ENCODE measurements around the gene SH3RF1. TPM values are rescaled to one million over a fixed set of nuclear protein-coding genes. Genes with fewer than 3 reads are reported as not detected.

Gene SH3RF1
- total and polyA plus RNA-seq, 10 of the 15 experiments (the other 5 are each of a cell fraction or from before 2014, with no cell fraction given): 4.5 to 22.5 (median 10.4) TPM

GRCh38 chr4:169079942-169080827 lies 190.6 kb downstream of the SH3RF1 start:
- POLR2A ChIA-PET: interaction anchor here (1.0 kb wide), 1 partner anchor 131 kb away, joined by 7 read pairs; no protein-coding TSS in a partner anchor
- Histone ChIP-seq H4K20me1 (ENCODE audit: control insufficient read depth, insufficient read depth) (no peaks in the 10 kb centered on the region), H3K79me2 (ENCODE audit: control insufficient read depth, insufficient read depth, low read length) (no peaks in the 10 kb centered on the region), H3K4me3 (peak overlapping the region; percentile 47; the same call in 1 of the 2 replicates), H3K27me3 (replicated peaks in 1 of 2; ENCODE audit: control insufficient read depth in 2 of 2, insufficient read depth in 2 of 2, low read length in 1 of 2) (no peaks in the 10 kb centered on the region), H3K4me1 (ENCODE audit: control insufficient read depth, insufficient read depth, low read length) (peaks cover 16% of the 10 kb centered on the region), H3K4me2 (ENCODE audit: control insufficient read depth, insufficient read depth) (peak overlapping the region; percentile 72), H3K9me3 (replicated peaks; ENCODE audit: control insufficient read depth, insufficient read depth, low read length) (no peaks in the 10 kb centered on the region), H3K27ac (ENCODE audit: control insufficient read depth, insufficient read depth) (peak overlapping the region; percentile 71), H3K36me3 (ENCODE audit: control insufficient read depth in 2 of 2, insufficient read depth in 2 of 2, low read length in 1 of 2) (no peaks in the 10 kb centered on the region), H2AFZ (ENCODE audit: control insufficient read depth, low read depth, low read length) (peak overlapping the region; percentile 82), H3K9ac (ENCODE audit: control insufficient read depth, insufficient read depth, low read length) (peak overlapping the region; percentile 33)
- DNase-seq (ENCODE audit: low read depth, low spot score) (peak; percentile 51), FAIRE-seq (peak; percentile 69), ATAC-seq (peak; percentile 86)
- SMC1A ChIA-PET (ENCODE audit: uncharacterized antibody, unreplicated experiment): interaction anchor here (1.2 kb wide), 1 partner anchor 10 kb away, joined by 4 read pairs; no protein-coding TSS in a partner anchor
- BruUV-seq (replicated peaks): no TSS peak
- RAD21 ChIA-PET (ENCODE audit: unreplicated experiment): interaction anchor here (0.9 to 1.6 kb wide), 2 partner anchors 11 to 358 kb away, joined by 3 to 4 read pairs; no protein-coding TSS in a partner anchor
- intact Hi-C loops (cut with micrococcal nuclease; ENCODE audit: unreplicated experiment) (no loop called here), in situ Hi-C loops (cut with MboI) (no loop called here)
- WGBS (ENCODE audit: insufficient coverage, insufficient replicate concordance, low lambda C conversion rate, missing lambda C conversion rate): 11% methylated on average over 19 of the region's 19 CpGs
- CTCF ChIA-PET: interaction anchor here (1.0 kb wide), 1 partner anchor 177 kb away, joined by 3 read pairs; no protein-coding TSS in a partner anchor
- TF ChIP-seq CREM (IDR thresholded peaks at IDR 0.05; ENCODE audit: low read depth) (0 out of 2 replicates have a peak, but pooled peaks have one; percentile 29), JUNB (IDR thresholded peaks at IDR 0.05) (peak; percentile 36; the same call in 1 of the 2 replicates), NR2F1 (conservative IDR thresholded peaks at IDR 0.05) (0 out of 2 replicates have a peak, but pooled peaks have one; percentile 24), NR2C1 (IDR thresholded peaks at IDR 0.05) (no peak), ZNF687 (IDR thresholded peaks at IDR 0.05) (peak; percentile 56; the same call in 1 of the 2 replicates), RUNX3 (IDR thresholded peaks at IDR 0.05; ENCODE audit: low read length) (peak; percentile 39), IKZF1 (conservative IDR thresholded peaks at IDR 0.05) (0 out of 2 replicates have a peak, but pooled peaks have one; percentile 18), SUZ12 (IDR thresholded peaks at IDR 0.05; ENCODE audit: unreplicated experiment) (no peak), POLR2A (IDR thresholded peaks at IDR 0.05; ENCODE audit: low read depth, low read length) (peak; percentile 51; the same call in 1 of the 2 replicates), STAT1 (conservative IDR thresholded peaks at IDR 0.05) (no peak), TAF1 (IDR thresholded peaks at IDR 0.05; ENCODE audit: borderline replicate concordance, low read depth, low read length) (peak; percentile 19; the same call in 1 of the 2 replicates), YY1 (IDR thresholded peaks at IDR 0.05; ENCODE audit: low read depth, low read length) (0 out of 2 replicates have a peak, but pooled peaks have one; percentile 11), NRF1 (conservative IDR thresholded peaks at IDR 0.05; ENCODE audit: low read depth, low read length) (no peak), IKZF2 (IDR thresholded peaks at IDR 0.05) (0 out of 4 replicates have a peak, but pooled peaks of 1 of the 2 experiments have one; percentile 10), IRF4 (IDR thresholded peaks at IDR 0.05; ENCODE audit: low read depth, low read length) (0 out of 2 replicates have a peak, but pooled peaks have one; percentile 12), EP300 (IDR thresholded peaks at IDR 0.05; ENCODE audit: borderline replicate concordance in 1 of 2, control insufficient read depth in 1 of 2, low read depth in 2 of 2, low read length in 2 of 2) (no peak), TCF3 (IDR thresholded peaks at IDR 0.05; ENCODE audit: borderline replicate concordance, insufficient read depth, low read depth, low read length) (0 out of 2 replicates have a peak, but pooled peaks have one; percentile 65), POLR2AphosphoS5 (IDR thresholded peaks at IDR 0.05; ENCODE audit: low read length) (peak; percentile 42; the same call in 1 of the 2 replicates), ASH2L (IDR thresholded peaks at IDR 0.05; ENCODE audit: borderline replicate concordance, low read depth) (no peak)

Data from GM12878 (cell line).